ENCODE measurements around the gene SLC6A3. TPM values are rescaled to one million over a fixed set of nuclear protein-coding genes. Genes with fewer than 3 reads are reported as not detected.

The SLC6A3 gene
- polyA plus RNA-seq, 1 experiment = not detected

DNA sequence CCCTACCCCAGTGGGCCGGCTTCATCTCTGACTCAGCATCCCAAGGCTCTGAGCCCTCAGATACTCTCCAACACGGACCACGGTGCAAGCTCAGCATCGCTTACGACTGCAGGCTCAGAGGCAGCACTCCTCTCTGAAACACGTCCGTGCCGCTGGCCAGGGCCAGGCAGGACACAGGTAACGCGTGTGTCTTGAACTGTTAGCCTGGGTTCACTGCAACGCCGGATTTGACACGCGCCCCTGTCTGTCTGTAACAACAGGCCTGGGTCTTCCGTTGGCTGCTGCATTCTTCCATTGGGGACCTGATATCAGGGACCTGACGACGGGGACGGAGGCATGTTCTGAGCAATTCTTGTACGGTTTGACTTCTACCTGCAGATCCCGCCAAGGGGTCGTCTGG is 6.4 kb downstream of the SLC6A3 start:
- CTCF ChIA-PET = no interaction called here
- H3K4me3 ChIP-seq (ENCODE audit: low read depth, low read length) = no peak overlapping the region
- peaks cover 20% of the 10 kb centered on the region for H3K27me3 ChIP-seq (ENCODE audit: control insufficient read depth, insufficient read depth, low read length)
- TF ChIP-seq, protein P1, sequence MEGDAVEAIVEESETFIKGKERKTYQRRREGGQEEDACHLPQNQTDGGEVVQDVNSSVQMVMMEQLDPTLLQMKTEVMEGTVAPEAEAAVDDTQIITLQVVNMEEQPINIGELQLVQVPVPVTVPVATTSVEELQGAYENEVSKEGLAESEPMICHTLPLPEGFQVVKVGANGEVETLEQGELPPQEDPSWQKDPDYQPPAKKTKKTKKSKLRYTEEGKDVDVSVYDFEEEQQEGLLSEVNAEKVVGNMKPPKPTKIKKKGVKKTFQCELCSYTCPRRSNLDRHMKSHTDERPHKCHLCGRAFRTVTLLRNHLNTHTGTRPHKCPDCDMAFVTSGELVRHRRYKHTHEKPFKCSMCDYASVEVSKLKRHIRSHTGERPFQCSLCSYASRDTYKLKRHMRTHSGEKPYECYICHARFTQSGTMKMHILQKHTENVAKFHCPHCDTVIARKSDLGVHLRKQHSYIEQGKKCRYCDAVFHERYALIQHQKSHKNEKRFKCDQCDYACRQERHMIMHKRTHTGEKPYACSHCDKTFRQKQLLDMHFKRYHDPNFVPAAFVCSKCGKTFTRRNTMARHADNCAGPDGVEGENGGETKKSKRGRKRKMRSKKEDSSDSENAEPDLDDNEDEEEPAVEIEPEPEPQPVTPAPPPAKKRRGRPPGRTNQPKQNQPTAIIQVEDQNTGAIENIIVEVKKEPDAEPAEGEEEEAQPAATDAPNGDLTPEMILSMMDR (IDR thresholded peaks at IDR 0.05; ENCODE audit: low read depth, low read length) = no peak
- H3K9me3 ChIP-seq (ENCODE audit: control insufficient read depth, insufficient read depth, low read length) = peaks cover 15% of the 10 kb centered on the region
- POLR2A ChIA-PET = no interaction called here
- DNase-seq (ENCODE audit: low read depth, low spot score) = no peak
- no peak overlapping the region for H3K27ac ChIP-seq (ENCODE audit: low read depth, low read length)

DNA sequence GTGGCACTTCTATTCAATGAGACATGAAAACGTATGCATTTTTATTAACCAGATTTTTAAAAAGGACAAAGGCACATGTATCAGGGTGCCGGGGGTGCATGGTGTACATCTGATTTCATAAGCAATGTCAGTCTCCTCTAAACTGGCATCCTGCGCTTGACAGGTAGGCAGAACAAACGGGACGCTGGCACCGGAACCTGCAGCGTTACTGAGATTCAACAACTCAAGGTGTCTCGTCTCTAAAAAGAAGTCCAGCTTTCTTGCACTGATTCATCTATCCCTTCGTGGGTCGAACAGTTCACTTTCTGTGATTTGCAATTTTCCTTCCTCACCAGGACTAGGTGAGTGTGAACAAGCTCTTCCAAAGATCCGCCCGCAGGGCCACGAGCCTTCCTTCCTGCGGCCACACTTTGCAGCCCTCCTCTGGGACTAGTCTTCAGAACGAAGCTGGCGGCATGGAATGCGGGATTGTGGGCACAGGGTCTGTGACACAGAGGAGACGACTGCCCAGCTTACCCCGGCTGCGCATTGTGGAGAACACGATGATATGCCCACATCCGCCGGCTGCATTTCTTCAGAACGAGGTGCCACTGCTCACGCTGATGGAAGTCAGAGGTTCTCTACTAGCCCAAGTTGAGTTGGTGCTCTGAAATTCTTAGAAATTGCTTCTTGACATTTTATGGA is 7.2 kb downstream of the SLC6A3 start:
- no peak for DNase-seq (ENCODE audit: low read depth, low spot score)
- Histone ChIP-seq H3K4me3 (ENCODE audit: low read depth, low read length) (no peak overlapping the region), H3K27ac (ENCODE audit: low read depth, low read length) (no peak overlapping the region), H3K9me3 (ENCODE audit: control insufficient read depth, insufficient read depth, low read length) (peaks cover 23% of the 10 kb centered on the region), H3K27me3 (ENCODE audit: control insufficient read depth, insufficient read depth, low read length) (peaks cover 15% of the 10 kb centered on the region)
- ChIA-PET POLR2A (no interaction called here), CTCF (no interaction called here)
- TF ChIP-seq, protein P1 (IDR thresholded peaks at IDR 0.05; ENCODE audit: low read depth, low read length) = no peak

DNA sequence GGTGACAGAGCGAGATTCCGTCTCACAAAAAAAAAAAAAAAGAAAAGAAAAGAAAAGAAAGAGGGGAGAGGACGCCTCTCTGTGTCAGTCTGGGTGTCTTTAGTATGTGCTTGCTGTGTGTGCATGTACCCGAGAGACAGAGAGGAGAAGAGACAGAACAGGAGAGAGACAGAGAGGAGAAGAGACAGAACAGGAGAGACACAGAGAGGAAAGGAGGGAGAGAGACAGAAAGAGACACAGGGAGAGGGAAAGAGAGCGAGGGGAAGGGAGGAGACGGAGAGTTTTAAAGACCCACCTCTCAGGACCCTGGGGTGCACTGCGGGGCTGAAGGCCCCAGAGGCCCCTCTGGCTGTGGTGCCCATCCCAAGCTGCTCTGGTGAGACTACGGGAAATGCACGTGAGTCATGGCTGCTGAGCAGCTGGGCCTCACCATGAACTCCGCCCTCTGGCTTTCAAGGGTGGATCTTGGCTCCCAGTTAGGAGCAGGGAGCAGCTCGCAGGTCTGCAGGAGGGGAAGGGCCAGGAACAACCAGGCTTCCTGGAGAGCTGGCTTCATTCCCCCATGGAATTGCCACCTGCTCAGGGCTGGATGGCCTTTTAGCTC is 7.9 kb downstream of the SLC6A3 start:
- H3K9me3 ChIP-seq (ENCODE audit: control insufficient read depth, insufficient read depth, low read length) = peaks cover 29% of the 10 kb centered on the region
- no peak overlapping the region for H3K27ac ChIP-seq (ENCODE audit: low read depth, low read length)
- DNase-seq (ENCODE audit: low read depth, low spot score) = no peak
- ChIA-PET POLR2A (no interaction called here), CTCF (interaction anchor here (0.7 kb wide), 1 partner anchor 12 kb away, joined by 3 read pairs; no protein-coding TSS in a partner anchor)
- TF ChIP-seq, protein P1 (IDR thresholded peaks at IDR 0.05; ENCODE audit: low read depth, low read length) = no peak
- no peak overlapping the region for H3K4me3 ChIP-seq (ENCODE audit: low read depth, low read length)
- H3K27me3 ChIP-seq (ENCODE audit: control insufficient read depth, insufficient read depth, low read length) = peaks cover 8% of the 10 kb centered on the region

DNA sequence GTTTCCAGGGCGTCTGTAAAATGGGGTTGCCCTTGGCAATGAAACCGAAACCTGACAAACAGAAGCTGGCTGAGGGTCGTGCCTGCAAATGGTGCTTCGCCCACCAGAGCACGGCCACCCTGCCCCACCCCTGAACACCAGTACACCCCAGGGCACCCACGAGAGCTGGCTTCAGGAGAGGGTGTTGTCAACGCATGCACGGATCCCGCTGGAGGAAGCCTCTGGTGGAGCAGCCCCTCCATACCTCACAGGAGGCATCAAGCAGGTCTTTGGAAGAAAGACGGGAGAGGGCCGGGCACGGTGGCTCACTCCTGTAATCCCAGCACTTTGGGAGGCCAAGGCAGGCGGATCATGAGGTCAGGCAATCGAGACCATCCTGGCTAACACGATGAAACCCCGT is 8.6 kb downstream of the SLC6A3 start:
- Histone ChIP-seq H3K27me3 (ENCODE audit: control insufficient read depth, insufficient read depth, low read length) (peaks cover 5% of the 10 kb centered on the region), H3K9me3 (ENCODE audit: control insufficient read depth, insufficient read depth, low read length) (peaks cover 33% of the 10 kb centered on the region), H3K27ac (ENCODE audit: low read depth, low read length) (no peak overlapping the region), H3K4me3 (ENCODE audit: low read depth, low read length) (no peak overlapping the region)
- CTCF ChIA-PET = interaction anchor here (0.7 kb wide), 1 partner anchor 11 kb away, joined by 3 read pairs; no protein-coding TSS in a partner anchor
- TF ChIP-seq, protein P1 (IDR thresholded peaks at IDR 0.05; ENCODE audit: low read depth, low read length) = no peak
- DNase-seq (ENCODE audit: low read depth, low spot score) = no peak
- POLR2A ChIA-PET = no interaction called here

DNA sequence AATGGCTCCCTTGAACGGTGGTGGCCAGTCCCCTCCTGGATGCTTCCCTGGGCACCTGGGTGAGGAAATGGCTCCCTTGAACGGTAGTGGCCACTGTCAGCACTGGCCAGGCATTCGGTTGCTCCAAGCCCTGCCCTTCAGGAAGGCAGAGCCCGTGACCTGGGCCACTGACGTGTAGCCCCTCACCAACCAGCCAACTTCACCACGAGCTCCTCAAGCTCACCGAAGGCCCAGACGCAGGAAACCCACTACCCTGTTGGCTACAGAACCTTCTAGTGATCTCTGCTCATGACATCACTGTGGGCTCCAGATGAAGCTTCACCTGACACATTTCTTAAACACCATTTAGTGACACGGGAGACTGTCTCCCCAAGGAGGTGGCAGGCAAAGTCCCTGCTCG is 9.2 kb downstream of the SLC6A3 start:
- H3K4me3 ChIP-seq (ENCODE audit: low read depth, low read length) = no peak overlapping the region
- CTCF ChIA-PET = no interaction called here
- H3K27ac ChIP-seq (ENCODE audit: low read depth, low read length) = no peak overlapping the region
- H3K27me3 ChIP-seq (ENCODE audit: control insufficient read depth, insufficient read depth, low read length) = peaks cover 2% of the 10 kb centered on the region
- POLR2A ChIA-PET = no interaction called here
- TF ChIP-seq, protein P1 (IDR thresholded peaks at IDR 0.05; ENCODE audit: low read depth, low read length) = no peak
- H3K9me3 ChIP-seq (ENCODE audit: control insufficient read depth, insufficient read depth, low read length) = peaks cover 33% of the 10 kb centered on the region
- no peak for DNase-seq (ENCODE audit: low read depth, low spot score)

Data from AG04450 (cell line).